Measurements from ENCODE around the gene EIF3A. TPM values are rescaled to one million over a fixed set of nuclear protein-coding genes. Genes with fewer than 3 reads are reported as not detected.

The EIF3A gene
- total and polyA plus RNA-seq, 2 of the 8 experiments (the other 6 are each of a cell fraction or from before 2014, with no cell fraction given) = 26.8 to 209 TPM

- Histone ChIP-seq H2BK15ac (ENCODE audit: low read length) (no peak overlapping the region), H2AK5ac (ENCODE audit: low read depth, low read length) (no peak overlapping the region), H3K79me2 (ENCODE audit: control insufficient read depth in 1 of 2, insufficient read depth in 2 of 2, low read length in 2 of 2) (no peaks in the 10 kb centered on the region), H4K20me1 (replicated peaks in 1 of 2; ENCODE audit: control insufficient read depth in 1 of 2, insufficient read depth in 2 of 2, low read length in 2 of 2) (no peaks in the 10 kb centered on the region), H3K9ac (replicated peaks in 1 of 4; ENCODE audit: extremely low read depth in 1 of 4, low read depth in 3 of 4, low read length in 3 of 4) (no peak overlapping the region), H4K8ac (ENCODE audit: extremely low read depth, insufficient read depth, low read length) (no peak overlapping the region), H3K9me3 (ENCODE audit: insufficient read depth in 2 of 2, low read depth in 1 of 2, low read length in 1 of 2) (no peaks in the 10 kb centered on the region), H2BK5ac (ENCODE audit: low read depth, low read length) (no peak overlapping the region), H3K4ac (replicated peaks; ENCODE audit: insufficient read length, low read depth, low read length) (no peak overlapping the region), H3K4me3 (ENCODE audit: extremely low read depth in 1 of 4, insufficient read depth in 2 of 4, low read depth in 3 of 4, low read length in 4 of 4) (no peak overlapping the region), H2AFZ (ENCODE audit: low read length) (no peak overlapping the region), H2BK12ac (ENCODE audit: low read depth, low read length) (no peak overlapping the region), H3K23me2 (ENCODE audit: low read depth, low read length) (no peaks in the 10 kb centered on the region), H3K36me3 (ENCODE audit: control insufficient read depth in 2 of 4, insufficient read depth in 4 of 4, low read length in 3 of 4) (no peaks in the 10 kb centered on the region), H3K4me1 (replicated peaks in 1 of 4; ENCODE audit: control insufficient read depth in 3 of 4, insufficient read depth in 4 of 4, low read length in 3 of 4) (no peaks in the 10 kb centered on the region), H2BK120ac (replicated peaks; ENCODE audit: low read depth, low read length) (no peak overlapping the region), H2BK20ac (ENCODE audit: low read length) (no peak overlapping the region), H4K5ac (ENCODE audit: insufficient read length, low read depth, low read length) (no peak overlapping the region), H3K18ac (ENCODE audit: extremely low read depth, low read length) (no peak overlapping the region), H4K91ac (replicated peaks; ENCODE audit: insufficient read length, low read length) (no peak overlapping the region), H3K4me2 (ENCODE audit: insufficient read depth in 1 of 2, low read depth in 2 of 2, low read length in 2 of 2) (no peak overlapping the region), H3K23ac (ENCODE audit: insufficient read length) (no peak overlapping the region), H3K79me1 (ENCODE audit: low read depth, low read length) (no peaks in the 10 kb centered on the region), H3K27me3 (replicated peaks in 1 of 4; ENCODE audit: control insufficient read depth in 3 of 4, extremely low read depth in 1 of 4, insufficient read depth in 3 of 4, low read length in 3 of 4) (no peaks in the 10 kb centered on the region), H3K27ac (ENCODE audit: low read depth, low read length) (no peak overlapping the region), H3K56ac (replicated peaks; ENCODE audit: insufficient read length, low read depth, low read length) (no peak overlapping the region), H3K14ac (ENCODE audit: insufficient read length) (no peak overlapping the region)
- no peak for DNase-seq (ENCODE audit: low read depth in 1 of 2, low spot score in 2 of 2)
- WGBS, 2 experiments (ENCODE audit: extremely low coverage in 1 of 2, insufficient coverage in 1 of 2, insufficient read length in 1 of 2, insufficient replicate concordance in 2 of 2, low coverage in 1 of 2, low lambda C conversion rate in 2 of 2, missing lambda C conversion rate in 1 of 2) = 85% methylated on average over 2 of the region's 2 CpGs; no CpG with 5 or more reads in 1 of the 2 experiments
- TF ChIP-seq ZNF274 (IDR thresholded peaks at IDR 0.05; ENCODE audit: borderline replicate concordance, extremely low read depth, low read length) (no peak), RXRA (IDR thresholded peaks at IDR 0.05; ENCODE audit: insufficient read depth, low read depth, low read length) (no peak), SP4 (IDR thresholded peaks at IDR 0.05; ENCODE audit: low read length) (no peak), BACH1 (IDR thresholded peaks at IDR 0.05; ENCODE audit: low read length) (no peak), E2F6 (IDR thresholded peaks at IDR 0.05) (no peak), CREB1 (IDR thresholded peaks at IDR 0.05) (no peak), SIN3A (conservative IDR thresholded peaks at IDR 0.05 in 1 of 2, IDR thresholded peaks at IDR 0.05 in 1 of 2; ENCODE audit: low read depth in 1 of 2, low read length in 2 of 2) (no peak), CBX5 (IDR thresholded peaks at IDR 0.05; ENCODE audit: low read depth, low read length) (no peak), POU5F1 (IDR thresholded peaks at IDR 0.05; ENCODE audit: low read depth, low read length) (no peak), KDM5A (IDR thresholded peaks at IDR 0.05; ENCODE audit: low read length) (no peak), CTCF (IDR thresholded peaks at IDR 0.05; ENCODE audit: control extremely low read depth in 1 of 3, insufficient read depth in 1 of 3, low read depth in 1 of 3, low read length in 3 of 3) (no peak), YY1 (IDR thresholded peaks at IDR 0.05; ENCODE audit: low read depth, low read length) (no peak)
- FAIRE-seq = no peak
- CTCF ChIA-PET (ENCODE audit: partially characterized antibody) = no interaction called here
- POLR2A ChIA-PET (ENCODE audit: partially characterized antibody) = no interaction called here
Observed at GRCh38 chr10:118992496-118992895, 88.1 kb downstream of the EIF3A start.
